ENCODE results near the gene C1R.
"Not testable (repeated sequence)": the region's sequence is repeated elsewhere in the genome, so short reads cannot be mapped to it uniquely, and the experiment has no call there.

C1R gene

GRCh38 chr12:7038591-7038990, 53.7 kb downstream of the C1R start:
- no peak for DNase-seq (ENCODE audit: low read depth in 2 of 2, low spot score in 1 of 2)

- not testable (repeated sequence) for DNase-seq (ENCODE audit: low read depth in 2 of 2, low spot score in 1 of 2)
These were observed 54.8 kb downstream of the C1R start for GRCh38 chr12:7037411-7037810.

- no peak for DNase-seq (ENCODE audit: low read depth in 2 of 2, low spot score in 1 of 2)
These were observed 56.8 kb downstream of the C1R start for GRCh38 chr12:7035463-7035862.

- DNase-seq (ENCODE audit: low read depth in 2 of 2, low spot score in 1 of 2) = no peak
These were observed 57.8 kb downstream of the C1R start for GRCh38 chr12:7034464-7034863.

GRCh38 chr12:7032990-7033389, 59.3 kb downstream of the C1R start:
- DNase-seq (ENCODE audit: low read depth in 2 of 2, low spot score in 1 of 2) = no peak

GRCh38 chr12:7031306-7031705, 60.9 kb downstream of the C1R start:
- no peak for DNase-seq (ENCODE audit: low read depth in 2 of 2, low spot score in 1 of 2)

All from stimulated activated CD8-positive, alpha-beta memory T cell treated with anti-CD3 and anti-CD28 coated beads, Interleukin-4, amount 100 ng/mL, for 4 hours (primary cell).